Measurements from ENCODE around the gene IER5.

GRCh38 chr1:181126289-181126688 lies 37.8 kb downstream of the IER5 start:
- no peak for TF ChIP-seq POLR2A (IDR thresholded peaks at IDR 0.05)
- TF ChIP-seq, protein P1, sequence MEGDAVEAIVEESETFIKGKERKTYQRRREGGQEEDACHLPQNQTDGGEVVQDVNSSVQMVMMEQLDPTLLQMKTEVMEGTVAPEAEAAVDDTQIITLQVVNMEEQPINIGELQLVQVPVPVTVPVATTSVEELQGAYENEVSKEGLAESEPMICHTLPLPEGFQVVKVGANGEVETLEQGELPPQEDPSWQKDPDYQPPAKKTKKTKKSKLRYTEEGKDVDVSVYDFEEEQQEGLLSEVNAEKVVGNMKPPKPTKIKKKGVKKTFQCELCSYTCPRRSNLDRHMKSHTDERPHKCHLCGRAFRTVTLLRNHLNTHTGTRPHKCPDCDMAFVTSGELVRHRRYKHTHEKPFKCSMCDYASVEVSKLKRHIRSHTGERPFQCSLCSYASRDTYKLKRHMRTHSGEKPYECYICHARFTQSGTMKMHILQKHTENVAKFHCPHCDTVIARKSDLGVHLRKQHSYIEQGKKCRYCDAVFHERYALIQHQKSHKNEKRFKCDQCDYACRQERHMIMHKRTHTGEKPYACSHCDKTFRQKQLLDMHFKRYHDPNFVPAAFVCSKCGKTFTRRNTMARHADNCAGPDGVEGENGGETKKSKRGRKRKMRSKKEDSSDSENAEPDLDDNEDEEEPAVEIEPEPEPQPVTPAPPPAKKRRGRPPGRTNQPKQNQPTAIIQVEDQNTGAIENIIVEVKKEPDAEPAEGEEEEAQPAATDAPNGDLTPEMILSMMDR (IDR thresholded peaks at IDR 0.05): no peak

Data from thyroid gland (tissue), 4 donors.